Stomach (tissue), 9 donors: ENCODE data around the gene MRAS. TPM values are rescaled to one million over a fixed set of nuclear protein-coding genes. Genes with fewer than 3 reads are reported as not detected.

Experiments
- DNase-seq, 2 donors: peaks; one replicate each; pipeline versions ENCODE4 v3.0.0 to v3.0.0-alpha.2; 2013 to 2019
- H3K27ac ChIP-seq, 5 donors: fragments of 200-600 bp in 4 of 5; sonication (generic) in 4 of 5; one replicate each; pipeline ENCODE4 v1.5.1; 2013 to 2019; ENCODE audit warnings: mild to moderate bottlenecking in 1 of 5, moderate library complexity in 1 of 5
- H3K27me3 ChIP-seq, 3 donors: fragments of 200-600 bp; sonication (generic); one replicate each; pipeline ENCODE4 v1.5.1; 2017 to 2019; ENCODE audit warnings: mixed run types in 1 of 3
- H3K36me3 ChIP-seq, 4 donors: fragments of 200-600 bp; sonication (generic); 1 replicate in 3 of 4; 2 replicates in 1 of 4; pipeline ENCODE4 v1.5.1; 2016 to 2019
- H3K4me1 ChIP-seq, 4 donors: fragments of 200-600 bp; sonication (generic); one replicate each; pipeline ENCODE4 v1.5.1; 2016 to 2019
- H3K4me3 ChIP-seq, 4 donors: fragments of 200-600 bp; sonication (generic) in 3 of 4; one replicate each; pipeline ENCODE4 v1.5.1; 2016 to 2019; ENCODE audit warnings: mild to moderate bottlenecking in 1 of 4
- H3K9me3 ChIP-seq, 4 donors: fragments of 200-600 bp; sonication (generic); one replicate each; pipeline ENCODE4 v1.5.1; 2016 to 2019
- CTCF ChIP-seq, 7 experiments: fragments of 450-650 bp in 4 of 7; fragments of 200-600 bp in 3 of 7; sonication (generic) in 3 of 7; IDR thresholded peaks; one replicate each; pipeline ENCODE4 v1.5.1; 2016 to 2019; ENCODE audit warnings: antibody characterized with exemption in 7 of 7, control low read depth in 2 of 7, mild to moderate bottlenecking in 1 of 7
- EP300 ChIP-seq: sonication (generic); formaldehyde crosslinking; IDR thresholded peaks from one replicate; pipeline ENCODE4 v1.6.1; 2017; ENCODE audit warnings: antibody characterized with exemption
- POLR2A ChIP-seq, 4 donors: fragments of 450-650 bp; IDR thresholded peaks; one replicate each; pipeline ENCODE4 v1.6.1; 2016; ENCODE audit warnings: antibody characterized with exemption in 4 of 4, control low read depth in 2 of 4, mild to moderate bottlenecking in 1 of 4, moderate library complexity in 1 of 4
- POLR2AphosphoS5 ChIP-seq, 3 donors: sonication (generic); formaldehyde crosslinking; IDR thresholded peaks; one replicate each; pipeline ENCODE4 v1.6.1; 2016; ENCODE audit warnings: antibody characterized with exemption in 3 of 3
- WGBS, 5 donors: extraction: QIAGEN DNeasy Blood & Tissue Kit in 3 of 5; methylation state at CpG; one replicate each; pipeline versions ENCODE4 v1.1.5 to v1.1.7; 2013 to 2018; 5-methylcytosine and 5-hydroxymethylcytosine counted together
- intact Hi-C: fragments of 100-400 bp; cut with DNase I; formaldehyde crosslinking; loops from one replicate; pipeline ENCODE4 v1.15.1; 2023; ENCODE audit warnings: low total_unique reads
- polyA plus RNA-seq, 3 donors: library from polyadenylated mRNA; stranded (reverse); fragments of 200-250 nt; gene quantifications; one replicate each; pipeline ENCODE4 v1.2.3, GENCODE V29; 2013
- total RNA-seq, 5 donors: library from RNA; depleted of rRNA; stranded (reverse); fragments of >200 nt; gene quantifications; one replicate each; pipeline versions ENCODE4 v1.1.0 to v1.2.3, GENCODE V29; 2014 to 2016
- donor health status: healthy with polysubstance abuse.
- donor health status: Bipolar disorder and iron deficiency.
- donor health status: healthy.

Gene MRAS
- total and polyA plus RNA-seq, 8 donors = 4.4 to 28.0 (median 10.5) TPM

GRCh38 chr3:138359919-138360868 is 11.8 kb downstream of the MRAS start:
- Histone ChIP-seq H3K4me3 (no peak overlapping the region), H3K4me1 (peaks cover 0 to 39% (median 11%) of the 10 kb centered on the region in 4 donors), H3K36me3 (peaks cover 0 to 6% (median 5%) of the 10 kb centered on the region in 4 donors), H3K9me3 (no peaks in the 10 kb centered on the region), H3K27ac (no peak overlapping the region), H3K27me3 (no peaks in the 10 kb centered on the region)
- intact Hi-C loops = no loop called here
- peak in 1 of 2 donors; percentile 17 for DNase-seq
- TF ChIP-seq POLR2AphosphoS5 (IDR thresholded peaks at IDR 0.05) (no peak), POLR2A (IDR thresholded peaks at IDR 0.05) (no peak), CTCF (IDR thresholded peaks at IDR 0.05) (no peak), EP300 (no peak)
- WGBS, 5 donors = 78 to 87% (median 79%) methylated on average over 14 to 15 of the region's 15 CpGs

- Histone ChIP-seq H3K4me3 (no peak overlapping the region), H3K36me3 (peaks cover 0 to 2% (median 0%) of the 10 kb centered on the region in 4 donors), H3K27me3 (no peaks in the 10 kb centered on the region), H3K9me3 (no peaks in the 10 kb centered on the region), H3K27ac (no peak overlapping the region), H3K4me1 (peaks cover 0 to 39% (median 11%) of the 10 kb centered on the region in 4 donors)
- WGBS, 5 donors = 84 to 94% (median 91%) methylated on average over 7 to 9 of the region's 9 CpGs
- TF ChIP-seq CTCF (IDR thresholded peaks at IDR 0.05) (no peak), EP300 (no peak), POLR2A (IDR thresholded peaks at IDR 0.05) (no peak), POLR2AphosphoS5 (IDR thresholded peaks at IDR 0.05) (no peak)
- DNase-seq = no peak
- intact Hi-C loops = no loop called here
These were observed 12.6 kb downstream of the MRAS start for GRCh38 chr3:138360869-138361525.

GRCh38 chr3:138361561-138361971 is 13.2 kb downstream of the MRAS start:
- Histone ChIP-seq H3K4me3 (no peak overlapping the region), H3K36me3 (no peaks in the 10 kb centered on the region), H3K27me3 (no peaks in the 10 kb centered on the region), H3K4me1 (peaks cover 0 to 37% (median 10%) of the 10 kb centered on the region in 4 donors), H3K9me3 (no peaks in the 10 kb centered on the region), H3K27ac (no peak overlapping the region)
- intact Hi-C loops = no loop called here
- 84 to 93% (median 91%) methylated on average over 7 of the region's 7 CpGs for WGBS, 5 donors
- DNase-seq = no peak
- TF ChIP-seq POLR2A (IDR thresholded peaks at IDR 0.05) (no peak), CTCF (IDR thresholded peaks at IDR 0.05) (no peak), POLR2AphosphoS5 (IDR thresholded peaks at IDR 0.05) (no peak), EP300 (no peak)

GRCh38 chr3:138362538-138362937 is 14.2 kb downstream of the MRAS start:
- intact Hi-C loops = no loop called here
- H3K36me3 ChIP-seq = no peaks in the 10 kb centered on the region
- H3K4me3 ChIP-seq = no peak overlapping the region
- no peak for DNase-seq
- no peak overlapping the region for H3K27ac ChIP-seq
- H3K27me3 ChIP-seq = no peaks in the 10 kb centered on the region
- TF ChIP-seq POLR2A (IDR thresholded peaks at IDR 0.05) (no peak), CTCF (IDR thresholded peaks at IDR 0.05) (no peak), EP300 (no peak), POLR2AphosphoS5 (IDR thresholded peaks at IDR 0.05) (no peak)
- no peaks in the 10 kb centered on the region for H3K9me3 ChIP-seq
- H3K4me1 ChIP-seq = peaks cover 2 to 32% (median 6%) of the 10 kb centered on the region in 4 donors
- WGBS, 5 donors = 90 to 96% (median 93%) methylated on average over 7 of the region's 7 CpGs
